ENCODE measurements around the gene ANO6.
A peak's percentile ranks its signal among the peaks of the same experiment; 100 is the strongest.
"Not testable (repeated sequence)": the region's sequence is repeated elsewhere in the genome, so short reads cannot be mapped to it uniquely, and the experiment has no call there.

The ANO6 gene

DNA sequence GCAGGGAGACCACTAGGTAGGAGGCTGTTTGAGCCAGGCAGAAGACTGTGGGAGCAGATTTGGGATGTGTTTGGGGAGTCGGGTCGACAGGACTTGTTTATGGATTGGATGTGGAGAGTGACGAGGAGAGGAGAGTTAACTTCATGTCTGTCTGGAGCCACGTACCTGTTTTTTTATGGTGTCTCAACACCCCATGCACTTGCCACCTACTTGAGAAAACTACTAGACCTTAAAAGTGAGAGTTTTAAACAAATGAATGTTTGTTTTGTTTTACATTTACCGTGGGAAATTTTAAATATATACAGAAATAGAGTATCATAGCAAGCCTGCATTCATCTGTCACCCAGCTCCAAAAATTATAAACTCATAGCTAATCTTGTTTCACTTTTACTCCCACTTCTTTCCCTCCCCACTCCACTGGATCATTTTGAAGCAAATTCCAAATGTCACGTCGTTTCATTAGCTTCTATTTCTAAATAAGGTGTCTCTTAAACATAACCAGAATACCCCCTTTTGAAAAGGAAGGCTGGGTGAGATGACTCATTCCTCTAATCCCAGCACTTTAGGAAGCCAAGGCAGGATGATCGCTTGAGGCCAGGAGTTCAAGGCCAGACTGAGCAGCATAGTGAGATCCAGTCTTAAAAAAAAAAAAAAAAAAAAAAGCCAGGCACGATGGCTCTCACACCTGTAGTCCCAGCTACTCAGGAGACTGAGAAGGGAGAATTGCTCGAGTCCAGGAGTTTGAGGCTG is 136.2 kb downstream of the ANO6 start:
- DNase-seq, result no peak

DNA sequence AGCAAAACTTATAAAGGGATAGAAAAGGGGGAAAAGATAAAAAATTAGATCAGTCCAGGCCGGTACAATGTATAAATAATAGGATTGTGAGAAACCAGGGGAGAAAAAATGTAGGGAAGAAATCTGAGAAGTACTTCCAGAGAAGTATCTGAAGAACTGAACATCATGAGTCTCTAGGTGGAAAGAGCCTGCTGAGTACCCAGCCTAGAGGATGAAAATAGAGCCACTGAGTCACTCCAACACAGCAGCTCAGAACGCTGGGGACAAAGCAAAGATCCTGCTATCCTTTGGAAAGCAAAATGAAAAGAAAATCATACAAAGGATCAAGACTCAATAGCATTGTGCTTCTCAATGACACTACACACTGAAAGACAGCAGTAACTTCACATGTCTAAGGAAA is 138.0 kb downstream of the ANO6 start:
- no peak for DNase-seq

DNA sequence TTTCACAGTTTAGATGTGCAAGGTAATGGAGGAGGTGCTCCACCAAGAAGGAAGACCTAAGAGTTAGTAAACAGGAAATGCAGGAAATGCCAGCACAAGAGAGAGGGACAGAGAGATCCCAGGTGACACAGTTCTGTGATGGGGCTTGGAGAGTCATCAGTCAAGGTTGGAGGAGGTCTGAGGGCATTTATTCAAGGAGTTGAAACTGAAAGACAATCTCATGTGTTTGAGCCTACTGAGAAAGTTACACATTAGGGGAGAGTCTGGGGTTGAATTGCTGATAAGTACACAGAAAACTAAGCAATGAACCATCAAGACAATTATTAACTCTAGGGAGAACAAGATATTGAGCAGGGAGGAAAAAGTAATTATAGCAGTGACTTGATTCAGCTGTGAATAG is 138.5 kb downstream of the ANO6 start:
- DNase-seq, result no peak

DNA sequence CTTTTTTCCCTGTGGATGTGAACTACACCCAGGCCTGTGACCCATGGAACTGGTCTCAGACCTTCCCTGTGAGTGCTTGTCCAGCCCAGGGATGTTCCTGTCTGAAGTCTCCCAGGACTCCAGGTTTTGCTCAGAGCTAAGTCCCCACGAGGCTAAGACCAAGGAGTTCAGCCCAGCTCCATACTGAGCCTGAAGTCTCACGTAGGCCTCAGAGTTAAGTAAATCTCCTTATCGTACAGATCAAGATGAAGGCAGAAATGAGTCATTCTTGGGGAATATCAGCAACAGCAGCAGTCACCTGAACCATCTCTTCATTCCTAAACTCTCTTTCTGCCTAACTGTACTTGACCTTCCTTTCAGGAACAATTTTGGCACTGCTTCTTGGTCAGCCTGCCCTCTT is 139.8 kb downstream of the ANO6 start:
- peak in 1 of 5 experiments; percentile 44 for DNase-seq

DNA sequence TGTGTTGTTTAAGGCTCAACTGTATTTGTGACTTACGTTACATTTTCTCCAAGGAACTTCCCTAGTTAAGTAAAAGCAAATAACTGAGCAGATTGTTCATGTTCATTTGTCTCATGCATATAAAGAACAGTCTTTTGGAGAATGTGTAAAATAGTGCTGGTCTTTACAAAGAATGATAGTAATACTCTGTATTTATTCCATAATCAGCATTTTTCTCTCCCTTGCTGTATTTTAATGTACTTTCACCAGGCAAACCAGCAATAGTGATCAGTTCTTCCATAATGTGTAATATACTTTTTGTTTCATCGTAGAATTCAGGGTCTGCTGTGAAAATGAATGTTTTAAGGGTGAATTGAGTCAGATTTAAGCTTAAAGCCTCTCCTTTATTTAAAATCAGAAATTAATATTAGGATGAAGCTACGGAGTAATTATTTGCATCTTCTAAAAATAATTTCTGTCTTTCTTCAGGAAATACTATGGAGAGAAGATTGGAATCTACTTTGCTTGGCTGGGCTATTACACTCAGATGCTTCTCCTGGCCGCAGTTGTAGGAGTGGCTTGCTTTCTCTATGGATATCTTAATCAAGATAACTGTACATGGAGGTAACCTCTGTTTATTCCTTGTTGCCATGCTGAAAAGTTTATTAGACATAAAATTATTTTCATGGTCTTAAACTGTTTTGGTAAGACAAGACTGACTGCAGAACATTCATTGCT is 141.1 kb downstream of the ANO6 start:
- no peak for DNase-seq

DNA sequence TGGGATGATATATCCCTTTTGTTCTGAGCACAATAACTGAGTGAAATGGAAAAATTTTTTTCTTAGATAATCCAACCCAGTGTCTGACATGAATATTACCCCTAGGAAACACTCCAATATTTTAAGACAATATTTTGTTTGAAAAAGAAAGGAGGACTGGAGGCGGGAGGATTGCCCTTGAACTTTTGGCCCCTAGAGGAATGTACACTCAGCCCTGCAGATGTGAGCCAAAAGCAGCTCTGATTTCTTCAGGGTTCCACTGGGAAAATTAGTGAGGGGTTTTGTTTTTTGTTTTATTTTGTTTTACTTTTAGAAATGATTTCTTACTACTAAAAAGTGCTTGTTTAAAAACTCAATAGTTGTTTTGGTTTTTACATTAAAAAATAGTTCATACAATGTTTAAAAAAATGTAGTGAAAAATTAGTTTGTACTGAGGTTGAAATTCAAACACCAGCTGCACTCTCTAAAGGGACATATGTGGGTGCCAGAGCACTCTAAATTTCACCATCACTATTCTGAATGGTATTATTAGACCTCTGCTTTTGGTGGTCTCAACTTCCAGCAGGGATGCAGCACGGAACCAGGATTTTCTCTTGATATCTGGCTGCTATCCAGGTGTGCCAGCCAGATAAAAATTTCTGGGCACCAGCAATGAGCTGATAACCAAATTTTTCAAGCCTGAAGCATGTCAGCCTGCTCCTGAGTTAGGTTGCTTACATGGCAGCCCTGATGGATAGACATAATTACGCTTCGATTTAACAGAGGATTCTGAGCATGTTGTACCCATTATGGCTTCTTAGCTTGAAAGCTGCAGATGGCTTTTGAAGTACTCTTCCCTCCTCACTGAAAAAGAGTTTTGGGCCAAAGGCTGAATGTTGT is 141.9 kb downstream of the ANO6 start:
- DNase-seq, result no peak

DNA sequence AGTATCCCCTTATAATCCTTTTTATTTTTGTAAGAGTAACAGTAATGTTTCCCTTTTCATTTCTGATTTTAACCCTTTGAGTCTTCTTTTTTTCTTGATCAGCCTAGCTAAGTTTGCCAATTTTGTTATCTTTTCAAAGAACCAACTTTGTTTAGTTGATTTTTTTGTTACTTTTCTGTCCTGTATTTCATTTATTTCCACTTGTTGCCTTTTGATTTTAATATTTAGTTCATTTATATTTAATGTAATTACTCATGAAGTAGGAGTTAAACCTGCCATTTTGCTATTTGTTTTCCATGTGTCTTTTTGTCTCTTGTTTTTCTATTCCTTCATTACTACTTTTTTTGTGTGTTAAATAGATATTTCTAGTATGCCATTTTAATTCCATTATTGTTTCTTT is 146.4 kb downstream of the ANO6 start:
- no peak for DNase-seq

DNA sequence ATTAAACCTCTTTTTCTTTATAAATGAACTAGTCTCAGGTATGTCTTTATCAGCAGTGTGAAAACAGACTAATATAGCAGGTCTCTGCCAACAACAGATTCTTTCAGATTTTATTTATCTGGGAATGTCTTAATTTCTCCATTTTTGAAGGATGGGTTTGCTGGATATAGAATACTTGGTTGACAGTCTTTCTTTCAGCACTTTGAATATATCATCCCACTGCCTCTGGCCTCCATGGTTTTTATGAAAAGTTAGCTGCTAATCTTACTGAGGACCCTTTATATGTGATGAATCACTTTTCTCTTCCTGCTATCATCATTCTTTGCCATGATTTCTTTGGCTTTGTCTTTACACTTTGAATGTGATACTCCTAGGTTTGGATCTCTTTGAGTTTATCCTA is 148.0 kb downstream of the ANO6 start:
- DNase-seq, result no peak

DNA sequence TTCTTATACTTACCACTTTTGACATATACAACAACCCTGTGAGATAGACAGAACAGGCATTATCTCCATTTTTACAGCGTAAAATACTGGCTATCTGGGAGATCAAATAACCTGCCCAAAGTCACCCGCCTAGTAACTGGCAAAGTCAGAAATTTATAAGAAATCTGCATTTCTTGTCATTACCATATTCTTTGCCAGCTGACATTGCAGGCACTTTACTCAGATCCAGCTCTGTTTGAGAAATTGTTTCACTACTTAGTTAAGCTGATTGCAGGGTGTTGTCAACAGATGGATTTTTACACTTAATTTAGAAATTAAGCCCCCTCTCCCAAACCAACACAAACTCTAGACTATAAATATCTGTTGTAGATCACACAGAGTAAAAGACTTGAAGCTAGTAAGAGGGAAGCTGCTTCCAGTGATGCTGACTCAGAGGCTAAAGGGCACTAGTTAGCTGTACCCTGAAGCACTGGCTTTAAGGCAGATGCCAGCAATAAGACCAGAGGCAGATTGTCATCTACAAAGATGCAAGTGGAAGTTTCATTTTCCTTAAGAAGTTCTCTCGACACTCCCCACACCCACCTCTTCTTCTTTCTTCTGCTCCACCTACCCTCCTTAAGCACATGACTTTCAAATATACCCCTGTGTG is 153.1 kb downstream of the ANO6 start:
- DNase-seq, result no peak

DNA sequence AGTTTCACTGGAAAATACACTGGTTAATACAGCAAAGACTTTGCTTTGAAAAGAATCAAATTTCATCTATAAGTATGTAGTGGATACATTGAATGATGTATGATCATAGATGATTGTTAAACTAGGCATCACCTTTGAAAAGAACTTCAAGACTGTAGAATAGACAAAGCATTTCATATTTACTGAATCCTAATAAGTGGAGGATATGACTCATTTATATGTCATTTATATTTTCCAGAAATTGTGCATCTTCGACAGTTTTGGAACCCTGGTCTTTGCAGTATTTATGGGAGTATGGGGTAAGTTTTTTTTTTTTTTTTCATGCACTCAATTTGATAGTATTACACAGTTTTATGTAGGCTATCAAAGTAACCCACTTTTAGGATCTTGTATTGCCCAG is 161.9 kb downstream of the ANO6 start:
- no peak for DNase-seq

DNA sequence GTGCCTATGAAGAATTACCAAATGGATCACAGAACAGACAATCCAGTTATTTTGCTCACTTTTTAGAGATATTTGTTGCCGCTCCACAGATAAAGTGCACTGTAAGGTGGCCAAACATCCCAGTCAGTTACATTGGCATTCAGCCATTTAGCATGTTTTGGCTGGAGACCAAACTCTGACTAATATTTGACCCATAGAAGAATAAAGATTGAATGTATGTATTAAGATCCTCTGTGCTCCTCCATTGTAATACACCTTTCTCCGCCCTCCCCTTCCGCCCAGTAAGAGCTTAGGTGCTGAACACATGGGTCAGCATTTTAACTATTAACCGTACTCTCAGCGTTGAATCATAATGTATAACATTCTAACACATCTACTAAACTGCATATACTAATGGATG is 163.4 kb downstream of the ANO6 start:
- DNase-seq, result no peak

DNA sequence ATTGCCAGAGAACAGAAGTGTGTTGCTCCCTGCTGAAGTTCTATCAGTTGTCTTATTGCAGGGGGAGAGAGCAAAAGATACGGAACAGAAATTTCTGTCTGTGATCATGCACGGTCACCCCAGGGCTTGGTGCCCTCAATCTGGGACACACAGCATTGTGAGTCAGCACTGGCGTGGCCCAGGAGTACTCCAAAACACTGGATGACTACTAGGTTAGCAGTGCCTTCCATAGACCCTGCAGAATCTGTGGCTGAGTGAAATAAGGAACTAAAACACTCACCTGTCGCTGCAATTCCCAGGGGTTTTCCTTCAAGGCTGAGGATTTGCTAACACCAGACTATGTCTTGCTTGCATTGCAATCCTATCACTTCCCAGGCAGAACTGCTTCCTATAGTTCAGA is 165.5 kb downstream of the ANO6 start:
- no peak for DNase-seq

DNA sequence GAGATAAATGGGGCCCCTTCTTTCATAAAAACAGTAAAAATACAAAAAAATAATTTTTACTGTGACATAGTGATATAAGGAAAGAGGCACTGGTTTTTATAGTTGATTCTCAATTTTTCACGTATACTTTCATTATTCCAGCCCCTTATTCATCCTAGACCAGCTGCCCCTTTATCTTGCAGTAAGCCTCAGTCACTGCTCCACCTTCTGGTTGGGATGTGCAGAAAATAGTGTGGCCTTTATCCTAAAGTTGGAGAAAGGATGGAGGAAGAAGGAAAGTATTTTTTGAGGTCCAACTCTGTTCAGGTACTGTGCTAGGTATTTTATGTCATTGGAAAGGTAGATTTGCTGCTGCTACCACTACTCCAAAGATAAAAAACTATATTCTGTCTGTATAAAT is 172.7 kb downstream of the ANO6 start:
- peak in 1 of 5 experiments; percentile 10 for DNase-seq

DNA sequence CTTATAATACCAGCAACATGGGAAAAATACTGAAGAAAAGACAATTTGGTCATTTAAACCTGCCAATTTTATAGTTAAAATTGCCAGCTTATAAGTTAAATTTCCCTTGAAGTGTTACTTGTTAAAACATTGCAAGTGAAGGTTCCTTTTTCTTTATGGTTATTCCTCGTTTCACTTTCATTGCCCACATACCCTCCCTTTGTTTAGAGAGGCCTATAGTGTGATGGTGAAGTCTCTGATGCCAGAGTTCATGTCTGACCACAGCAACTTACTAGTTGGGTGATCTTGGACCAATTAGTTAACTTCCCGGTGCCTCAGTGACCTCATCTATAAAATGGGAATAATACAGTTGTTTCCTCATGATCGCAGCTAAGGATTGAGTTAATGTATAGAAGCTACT is 173.5 kb downstream of the ANO6 start:
- DNase-seq, result no peak

DNA sequence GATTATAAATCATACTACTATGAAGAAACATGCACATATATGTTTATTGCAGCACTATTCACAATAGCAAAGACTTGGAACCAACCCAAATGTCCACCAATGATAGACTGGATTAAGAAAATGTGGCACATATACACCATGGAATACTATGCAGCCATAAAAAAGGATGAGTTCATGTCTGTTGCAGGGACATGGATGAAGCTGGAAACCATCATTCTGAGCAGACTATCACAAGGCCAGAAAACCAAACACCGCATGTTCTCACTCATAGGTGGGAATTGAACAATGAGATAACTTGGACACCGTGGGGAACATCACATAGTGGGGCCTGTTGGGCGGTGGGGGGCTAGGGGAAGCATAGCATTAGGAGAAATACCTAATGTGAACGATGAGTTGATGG is 181.6 kb downstream of the ANO6 start:
- not testable (repeated sequence) for DNase-seq

DNA sequence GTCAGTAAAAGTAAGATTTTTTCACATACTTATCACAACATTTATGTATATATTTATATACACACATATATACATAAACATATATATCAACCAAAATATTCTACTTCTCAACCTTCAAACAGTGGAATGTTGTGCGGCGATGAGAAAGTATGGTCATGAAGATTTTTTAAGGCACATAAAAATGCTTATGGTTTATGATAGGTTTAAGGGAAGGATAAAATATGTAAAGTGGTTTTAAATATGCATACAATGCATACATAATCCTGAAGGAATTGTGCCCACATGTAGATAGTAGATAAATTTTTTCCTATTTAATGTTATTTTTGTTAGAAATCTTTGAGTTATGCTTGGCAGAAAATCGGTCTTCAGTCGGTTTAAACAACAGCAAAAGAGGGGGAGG is 182.7 kb downstream of the ANO6 start:
- DNase-seq, result no peak

DNA sequence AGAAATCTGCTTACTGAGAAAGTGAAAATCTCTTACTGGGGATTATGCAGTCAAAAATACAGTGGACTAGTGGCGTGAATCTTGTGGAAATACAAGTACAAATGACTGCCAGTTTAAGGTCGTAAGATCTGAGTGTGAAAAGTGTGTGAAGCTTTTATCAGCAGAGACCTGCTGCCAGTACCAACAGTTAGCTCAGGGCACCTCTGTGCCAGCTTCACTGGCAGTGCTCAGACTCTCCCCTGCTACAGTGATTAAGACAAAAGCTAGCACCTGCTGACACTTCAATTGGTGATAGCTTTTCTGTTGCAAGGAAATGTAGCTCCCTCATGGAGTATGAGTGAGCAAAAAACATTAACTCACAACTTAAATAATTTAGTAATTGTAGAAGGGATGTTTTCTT is 185.1 kb downstream of the ANO6 start:
- DNase-seq, result no peak

DNA sequence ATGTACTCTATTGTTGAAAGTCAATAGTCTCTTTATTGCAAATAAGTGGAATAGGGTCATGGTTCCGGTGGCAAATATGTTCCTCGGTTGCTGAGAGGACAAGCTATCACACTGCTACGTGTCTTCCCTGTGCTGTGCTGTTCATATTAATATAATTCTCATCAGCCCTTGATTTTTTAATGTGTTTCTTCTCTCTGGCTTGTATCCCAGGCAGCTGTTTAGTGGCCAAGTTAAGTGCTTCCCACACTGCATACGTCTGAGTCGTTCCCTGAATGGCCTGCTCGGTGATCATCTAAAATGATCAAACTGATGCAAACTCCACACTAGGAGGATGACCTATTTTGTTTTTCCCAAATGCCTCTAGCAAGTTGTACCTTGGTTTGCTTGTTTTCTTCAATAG is 186.4 kb downstream of the ANO6 start:
- no peak for DNase-seq

DNA sequence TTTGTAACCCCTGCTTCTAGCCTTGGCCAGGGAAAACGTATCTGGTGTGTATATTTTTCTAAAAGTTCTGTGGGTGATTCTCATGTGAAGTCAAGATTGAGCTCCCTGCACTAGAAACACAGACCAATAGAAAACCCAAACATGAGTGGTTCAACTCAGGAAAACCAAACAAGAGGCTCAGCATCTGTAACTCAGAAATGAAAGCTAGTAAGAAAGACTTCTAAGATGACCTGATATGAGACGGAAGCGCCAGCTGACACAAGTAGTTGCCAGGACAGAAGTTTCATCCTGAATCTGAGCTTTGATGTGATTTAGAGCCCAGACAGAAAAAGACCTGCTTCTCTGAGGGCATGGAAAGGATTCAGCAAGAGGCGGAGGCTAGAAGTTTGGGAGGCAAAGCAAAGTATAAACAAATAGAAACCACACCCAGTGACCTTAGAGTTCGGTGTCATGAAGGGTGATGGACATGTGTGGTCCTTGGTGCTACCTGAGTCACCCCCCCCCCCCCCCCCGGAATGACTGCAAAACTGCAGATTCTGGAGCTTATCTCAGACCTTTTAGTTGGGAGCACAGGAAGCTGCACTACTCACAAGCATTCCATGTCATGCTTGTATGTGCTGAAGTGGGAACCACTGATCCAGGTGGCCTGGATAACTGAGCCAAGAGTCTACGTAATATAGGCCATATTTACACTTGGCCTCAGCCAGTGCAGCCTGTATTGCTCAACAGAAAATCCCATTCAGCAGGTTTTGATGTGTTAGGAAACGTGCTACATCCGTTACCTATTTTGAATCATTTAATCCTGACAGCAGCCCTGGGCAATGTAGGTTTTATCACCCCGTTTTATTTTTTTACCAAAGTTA is 191.3 kb downstream of the ANO6 start:
- no peak for DNase-seq

DNA sequence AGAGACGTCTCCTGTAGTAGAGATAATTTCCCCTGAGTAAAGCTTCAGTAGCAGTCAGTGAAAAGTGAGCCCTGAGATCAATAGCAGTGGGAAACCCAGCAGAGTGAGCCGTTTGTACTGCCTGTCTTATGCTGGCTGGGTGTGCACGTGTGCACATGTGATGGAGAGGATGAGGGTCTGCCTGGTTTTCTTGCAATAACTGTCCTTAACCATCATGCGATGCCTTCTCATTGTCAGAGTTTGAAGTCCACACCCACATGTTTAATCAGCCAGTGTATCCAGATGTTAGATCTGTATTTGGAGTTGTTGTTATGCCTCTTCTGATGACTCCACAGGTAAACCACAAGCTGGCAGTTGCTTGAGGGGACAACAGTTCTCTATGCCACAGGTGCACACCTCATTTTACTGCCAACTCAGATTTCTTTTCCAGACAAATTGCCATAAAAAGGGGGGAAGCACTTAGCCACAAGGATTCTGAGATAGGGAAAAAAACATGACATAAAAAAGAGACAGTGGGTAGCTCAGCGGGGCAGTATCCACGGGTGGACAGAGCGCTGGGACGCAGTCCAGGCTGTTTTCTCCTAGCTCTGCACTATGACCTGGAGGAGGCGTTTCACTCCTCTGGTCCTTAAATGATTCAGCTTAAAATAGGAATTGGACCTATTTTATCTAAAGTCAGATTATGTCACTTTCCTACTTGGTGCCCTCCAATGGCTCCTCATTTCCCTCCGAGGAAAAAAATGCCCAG is 192.3 kb downstream of the ANO6 start:
- no peak for DNase-seq

DNA sequence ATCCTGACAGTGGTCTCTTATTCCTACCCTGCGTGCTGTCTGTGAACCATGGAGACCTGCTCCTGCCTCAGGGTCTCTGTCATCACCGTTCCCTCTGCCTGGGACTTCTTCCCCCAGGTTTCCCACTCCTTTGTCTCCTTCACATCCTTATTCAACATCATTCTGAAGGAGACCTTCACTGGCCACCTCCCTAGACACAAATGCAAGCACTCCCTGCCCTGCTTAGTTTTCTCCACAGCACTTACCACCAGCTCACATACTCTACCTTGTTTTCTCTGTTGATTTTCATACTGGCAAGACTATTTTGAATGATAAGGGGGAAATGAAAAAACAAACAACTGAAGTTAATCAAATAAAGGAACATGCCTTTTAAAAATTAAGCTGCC is 192.8 kb downstream of the ANO6 start:
- DNase-seq, result no peak
